ENCODE results near the gene NFATC2. TPM values are rescaled to one million over a fixed set of nuclear protein-coding genes. Genes with fewer than 3 reads are reported as not detected.
A peak's percentile ranks its signal among the peaks of the same experiment; 100 is the strongest.

Gene NFATC2
- total RNA-seq, 2 experiments from 2014 or later: 32.5 to 33.2 TPM

GRCh38 chr20:51473771-51474170, 68.7 kb downstream of the NFATC2 start:
- no peaks in the 10 kb centered on the region for H3K27me3 Mint-ChIP-seq
- ChIA-PET POLR2A (no interaction called here), CTCF (interaction anchor here (0.8 kb wide), 1 partner anchor 101 kb away, joined by 4 read pairs; no protein-coding TSS in a partner anchor)
- Histone ChIP-seq H3K27ac (ENCODE audit: low read depth in 1 of 2, low read length in 2 of 2) (no peak overlapping the region), H3K9me3 (ENCODE audit: control insufficient read depth in 1 of 2, insufficient read depth in 1 of 2, low read length in 2 of 2) (no peaks in the 10 kb centered on the region), H3K4me3 (ENCODE audit: low read length) (no peak overlapping the region), H3K27me3 (ENCODE audit: control insufficient read depth in 1 of 2, insufficient read depth in 2 of 2, low read length in 2 of 2) (no peaks in the 10 kb centered on the region), H3K4me1 (ENCODE audit: insufficient read depth, low read length) (peaks cover 28% of the 10 kb centered on the region), H3K36me3 (ENCODE audit: insufficient read depth, low read length) (peaks cover 73% of the 10 kb centered on the region)
- no peak overlapping the region for H3K4me3 Mint-ChIP-seq
- peaks cover 3% of the 10 kb centered on the region for H3K9me3 Mint-ChIP-seq
- H3K36me3 Mint-ChIP-seq (ENCODE audit: low read depth): peaks cover 91% of the 10 kb centered on the region
- peaks cover 55% of the 10 kb centered on the region for H3K4me1 Mint-ChIP-seq (ENCODE audit: low read depth)
- intact Hi-C loops (cut with DNase I, micrococcal nuclease): no loop called here
- ATAC-seq (ENCODE audit: poor library complexity): no peak
- no peak for DNase-seq
- no peak overlapping the region for H3K27ac Mint-ChIP-seq
- TF ChIP-seq, protein P1, sequence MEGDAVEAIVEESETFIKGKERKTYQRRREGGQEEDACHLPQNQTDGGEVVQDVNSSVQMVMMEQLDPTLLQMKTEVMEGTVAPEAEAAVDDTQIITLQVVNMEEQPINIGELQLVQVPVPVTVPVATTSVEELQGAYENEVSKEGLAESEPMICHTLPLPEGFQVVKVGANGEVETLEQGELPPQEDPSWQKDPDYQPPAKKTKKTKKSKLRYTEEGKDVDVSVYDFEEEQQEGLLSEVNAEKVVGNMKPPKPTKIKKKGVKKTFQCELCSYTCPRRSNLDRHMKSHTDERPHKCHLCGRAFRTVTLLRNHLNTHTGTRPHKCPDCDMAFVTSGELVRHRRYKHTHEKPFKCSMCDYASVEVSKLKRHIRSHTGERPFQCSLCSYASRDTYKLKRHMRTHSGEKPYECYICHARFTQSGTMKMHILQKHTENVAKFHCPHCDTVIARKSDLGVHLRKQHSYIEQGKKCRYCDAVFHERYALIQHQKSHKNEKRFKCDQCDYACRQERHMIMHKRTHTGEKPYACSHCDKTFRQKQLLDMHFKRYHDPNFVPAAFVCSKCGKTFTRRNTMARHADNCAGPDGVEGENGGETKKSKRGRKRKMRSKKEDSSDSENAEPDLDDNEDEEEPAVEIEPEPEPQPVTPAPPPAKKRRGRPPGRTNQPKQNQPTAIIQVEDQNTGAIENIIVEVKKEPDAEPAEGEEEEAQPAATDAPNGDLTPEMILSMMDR (IDR thresholded peaks at IDR 0.05): no peak

DNA sequence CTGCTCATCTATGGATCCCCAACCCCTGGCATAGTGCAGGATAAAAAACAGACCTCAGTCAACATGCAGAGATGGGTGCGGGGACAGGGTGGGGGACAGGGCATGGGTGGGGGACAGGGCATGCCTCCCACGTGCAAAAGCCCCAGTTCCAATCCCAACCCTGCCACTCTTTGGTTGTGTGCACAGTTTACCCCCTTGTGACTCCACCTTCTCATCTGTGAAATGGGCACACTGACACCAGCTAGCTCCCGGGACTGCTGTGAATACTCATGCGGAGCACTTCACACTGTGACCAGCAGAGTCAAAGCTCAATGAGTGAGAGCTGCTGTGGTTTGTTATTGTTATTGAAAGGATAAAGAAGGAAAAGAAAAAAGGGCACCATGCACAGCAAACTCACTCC, 69.3 kb downstream of the NFATC2 start:
- Histone ChIP-seq H3K4me1 (ENCODE audit: insufficient read depth, low read length) (peaks cover 23% of the 10 kb centered on the region), H3K36me3 (ENCODE audit: insufficient read depth, low read length) (peaks cover 74% of the 10 kb centered on the region), H3K4me3 (ENCODE audit: low read length) (no peak overlapping the region), H3K9me3 (ENCODE audit: control insufficient read depth in 1 of 2, insufficient read depth in 1 of 2, low read length in 2 of 2) (no peaks in the 10 kb centered on the region), H3K27me3 (ENCODE audit: control insufficient read depth in 1 of 2, insufficient read depth in 2 of 2, low read length in 2 of 2) (no peaks in the 10 kb centered on the region), H3K27ac (ENCODE audit: low read depth in 1 of 2, low read length in 2 of 2) (no peak overlapping the region)
- peaks cover 3% of the 10 kb centered on the region for H3K9me3 Mint-ChIP-seq
- no peaks in the 10 kb centered on the region for H3K27me3 Mint-ChIP-seq
- ChIA-PET POLR2A (no interaction called here), CTCF (interaction anchor here (0.8 kb wide), 1 partner anchor 101 kb away, joined by 4 read pairs; no protein-coding TSS in a partner anchor)
- ATAC-seq (ENCODE audit: poor library complexity): no peak
- no peak overlapping the region for H3K4me3 Mint-ChIP-seq
- peaks cover 90% of the 10 kb centered on the region for H3K36me3 Mint-ChIP-seq (ENCODE audit: low read depth)
- intact Hi-C loops (cut with DNase I, micrococcal nuclease): no loop called here
- peaks cover 50% of the 10 kb centered on the region for H3K4me1 Mint-ChIP-seq (ENCODE audit: low read depth)
- H3K27ac Mint-ChIP-seq: no peak overlapping the region
- DNase-seq: no peak
- TF ChIP-seq, protein P1 (IDR thresholded peaks at IDR 0.05): no peak

DNA sequence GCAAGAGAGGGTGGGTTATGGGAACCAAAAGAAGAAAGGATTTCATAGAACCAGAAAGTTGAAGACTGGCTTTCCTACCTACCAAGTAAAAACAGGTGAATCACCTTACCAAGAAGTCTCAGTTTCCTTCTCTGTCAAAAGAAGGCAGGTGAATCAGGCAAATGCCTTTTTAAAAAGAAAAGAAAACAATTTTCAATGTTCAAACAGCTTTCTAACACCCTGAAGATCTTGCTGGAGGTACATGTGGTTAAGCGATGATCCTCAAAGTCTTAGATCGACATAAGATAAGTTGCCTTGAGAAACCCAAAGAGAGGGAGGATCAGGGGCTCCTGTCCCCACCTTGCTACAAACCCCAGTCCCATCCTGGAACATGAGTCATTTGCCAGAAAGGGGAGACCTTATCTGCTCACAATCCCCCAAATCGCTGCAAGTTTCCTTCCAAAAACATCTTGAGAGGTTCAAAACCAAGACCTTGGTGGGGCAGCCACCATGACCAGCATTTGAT, 71.6 kb downstream of the NFATC2 start:
- Histone ChIP-seq H3K9me3 (ENCODE audit: control insufficient read depth in 1 of 2, insufficient read depth in 1 of 2, low read length in 2 of 2) (no peaks in the 10 kb centered on the region), H3K27me3 (ENCODE audit: control insufficient read depth in 1 of 2, insufficient read depth in 2 of 2, low read length in 2 of 2) (no peaks in the 10 kb centered on the region), H3K4me3 (ENCODE audit: low read length) (no peak overlapping the region), H3K36me3 (ENCODE audit: insufficient read depth, low read length) (peaks cover 80% of the 10 kb centered on the region), H3K4me1 (ENCODE audit: insufficient read depth, low read length) (peaks cover 19% of the 10 kb centered on the region), H3K27ac (ENCODE audit: low read depth in 1 of 2, low read length in 2 of 2) (peak overlapping the region in 1 of 2 donors; percentile 38)
- peaks cover 94% of the 10 kb centered on the region for H3K36me3 Mint-ChIP-seq (ENCODE audit: low read depth)
- intact Hi-C loops (cut with DNase I, micrococcal nuclease): no loop called here
- TF ChIP-seq, protein P1 (IDR thresholded peaks at IDR 0.05): no peak
- ChIA-PET CTCF (interaction anchor here (1.1 kb wide), 1 partner anchor 71 kb away, joined by 3 read pairs; the partner anchor contains the start of gene NFATC2), POLR2A (interaction anchor here (0.8 to 1.4 kb wide), 3 partner anchors 10 to 71 kb away, joined by 3 to 4 read pairs (median 4); no protein-coding TSS in a partner anchor)
- H3K27ac Mint-ChIP-seq: peak overlapping the region; percentile 85
- no peaks in the 10 kb centered on the region for H3K27me3 Mint-ChIP-seq
- ATAC-seq (ENCODE audit: poor library complexity): peak; percentile 74
- H3K4me1 Mint-ChIP-seq (ENCODE audit: low read depth): peaks cover 33% of the 10 kb centered on the region
- peak overlapping the region; percentile 7 for H3K4me3 Mint-ChIP-seq
- H3K9me3 Mint-ChIP-seq: no peaks in the 10 kb centered on the region
- DNase-seq: peak in 3 of 14 experiments; percentile 12 to 43 (median 30)
